Measurements from ENCODE around the gene RGL1. TPM values are rescaled to one million over a fixed set of nuclear protein-coding genes. Genes with fewer than 3 reads are reported as not detected.

RGL1 gene
- total and polyA plus RNA-seq, 9 of the 15 experiments (the other 6 are each of a cell fraction or from before 2014, with no cell fraction given) = under 0.01 to 0.07 (median 0.04) TPM

DNA sequence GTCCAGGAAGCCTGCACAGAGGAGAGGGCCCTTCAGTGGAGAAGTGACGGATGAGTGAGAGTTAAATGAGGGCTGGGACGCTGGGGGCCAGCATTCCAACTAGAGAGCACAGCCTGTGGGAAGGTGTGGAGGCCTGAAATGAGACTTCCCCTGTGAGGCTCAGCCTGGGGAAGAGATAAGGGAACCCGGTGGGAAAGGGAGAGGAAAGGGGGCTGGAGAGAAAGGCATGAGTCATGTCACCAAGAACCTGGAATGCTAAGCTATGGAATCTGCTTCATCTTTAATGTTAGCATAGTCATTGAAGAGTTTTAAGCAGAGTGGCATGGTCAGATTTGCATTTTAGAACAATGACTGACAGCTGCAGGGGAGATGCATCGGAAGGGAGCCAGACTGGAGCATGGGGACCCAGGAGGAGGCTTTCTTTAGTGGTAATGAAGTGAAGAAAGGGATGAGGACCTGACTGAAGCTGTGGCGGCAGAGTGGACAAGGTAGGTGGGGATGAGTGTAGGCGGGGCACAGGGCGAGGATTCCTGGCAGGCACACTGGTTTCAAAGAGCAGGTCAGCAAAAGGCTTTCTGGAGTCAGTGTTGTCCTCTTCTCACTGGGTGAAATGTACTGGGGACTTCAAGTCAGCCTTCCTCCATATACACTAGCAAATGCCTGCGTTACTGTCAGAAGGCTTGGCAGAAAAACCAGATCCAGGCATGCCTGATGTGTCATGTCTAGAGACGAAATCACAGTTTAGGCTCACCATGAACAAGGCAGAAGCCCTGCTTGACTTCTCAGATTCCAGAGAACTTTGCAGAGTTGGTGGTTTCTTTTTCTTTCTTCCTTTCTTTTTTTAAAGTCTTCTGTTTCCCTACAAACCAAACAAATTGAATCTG lies 8.0 kb downstream of the RGL1 start:
- Histone ChIP-seq H3K4me2 (ENCODE audit: insufficient read depth, low read length) (no peak overlapping the region), H3K9me3 (replicated peaks; ENCODE audit: control insufficient read depth, insufficient read depth, low read depth, low read length) (no peaks in the 10 kb centered on the region), H3K27ac (ENCODE audit: extremely low read depth, low read depth, low read length) (no peak overlapping the region), H3K9ac (ENCODE audit: insufficient read depth in 1 of 2, low read depth in 2 of 2, low read length in 2 of 2) (no peak overlapping the region), H4K20me1 (replicated peaks; ENCODE audit: control insufficient read depth, insufficient read depth, low read length) (no peaks in the 10 kb centered on the region), H2AFZ (ENCODE audit: low read depth, low read length) (no peak overlapping the region), H3K4me1 (replicated peaks in 1 of 2; ENCODE audit: control insufficient read depth in 2 of 2, insufficient read depth in 2 of 2, low read length in 2 of 2) (no peaks in the 10 kb centered on the region), H3K79me2 (ENCODE audit: control insufficient read depth, insufficient read depth, low read length) (no peaks in the 10 kb centered on the region), H3K9me1 (ENCODE audit: control insufficient read depth, insufficient read depth, low read length) (no peaks in the 10 kb centered on the region), H3K4me3 (no peak overlapping the region), H3K27me3 (ENCODE audit: control insufficient read depth in 2 of 2, insufficient read depth in 2 of 2, low read length in 2 of 2) (peaks cover 0 to 6% of the 10 kb centered on the region in 2 experiments; a peak in 1 of 5 replicates), H3K36me3 (ENCODE audit: control insufficient read depth, insufficient read depth, low read length) (no peaks in the 10 kb centered on the region)
- ChIA-PET CTCF (ENCODE audit: low intra/inter-chr PET ratio) (no interaction called here), POLR2A (no interaction called here)
- TF ChIP-seq ZFP36 (IDR thresholded peaks at IDR 0.05; ENCODE audit: low read depth, low read length, partially characterized antibody) (peak; percentile 17), ZNF551 (CRISPR knock-in tag; IDR thresholded peaks at IDR 0.05) (no peak)
- in situ Hi-C loops (cut with MboI) (no loop called here), intact Hi-C loops (cut with micrococcal nuclease) (no loop called here)
- no TSS peak for BruUV-seq (replicated peaks)
- DNase-seq (ENCODE audit: extremely low read depth in 1 of 4, low spot score in 3 of 4) (no peak), ATAC-seq (no peak), FAIRE-seq (peak; percentile 11)
- 0% methylated on average over 9 of the region's 9 CpGs for WGBS (ENCODE audit: insufficient coverage, low coverage, missing lambda C conversion rate)

DNA sequence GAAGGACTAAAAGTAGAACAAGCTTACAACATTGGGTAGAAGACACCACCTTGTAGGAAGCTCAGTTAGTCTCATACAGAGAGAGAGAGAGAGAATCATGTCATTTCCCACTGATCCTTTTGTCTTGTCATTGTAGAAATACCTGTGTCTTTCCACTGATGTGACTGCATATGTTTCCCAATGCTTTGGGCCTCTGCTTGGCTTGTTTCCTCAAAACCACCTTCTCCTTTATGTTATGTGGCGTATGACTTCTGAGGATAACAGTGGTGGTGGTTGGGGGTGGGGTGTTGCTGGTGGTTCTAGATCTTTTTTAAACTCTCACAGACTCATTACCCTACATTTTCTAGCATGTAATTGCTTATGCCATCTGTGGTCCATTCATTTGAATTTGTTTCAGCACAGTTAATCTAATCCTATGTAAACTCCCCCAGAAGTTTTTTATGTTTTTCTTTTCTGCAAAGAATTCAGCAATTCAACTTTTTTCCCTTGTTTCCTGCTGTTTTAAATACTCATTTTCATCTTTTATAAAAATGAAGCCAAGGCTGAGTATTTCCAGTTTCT lies 9.3 kb downstream of the RGL1 start:
- BruUV-seq (replicated peaks) = no TSS peak
- no peak overlapping the region for H2AFZ ChIP-seq (ENCODE audit: low read depth, low read length)
- CTCF ChIA-PET (ENCODE audit: low intra/inter-chr PET ratio) = no interaction called here
- H3K27me3 ChIP-seq (ENCODE audit: control insufficient read depth in 2 of 2, insufficient read depth in 2 of 2, low read length in 2 of 2) = peaks cover 0 to 6% of the 10 kb centered on the region in 2 experiments; a peak in 1 of 5 replicates
- no peaks in the 10 kb centered on the region for H3K36me3 ChIP-seq (ENCODE audit: control insufficient read depth, insufficient read depth, low read length)
- no peak for DNase-seq (ENCODE audit: extremely low read depth in 1 of 4, low spot score in 3 of 4)
- POLR2A ChIA-PET = no interaction called here
- no peak for ATAC-seq
- no peaks in the 10 kb centered on the region for H3K9me3 ChIP-seq (replicated peaks; ENCODE audit: control insufficient read depth, insufficient read depth, low read depth, low read length)
- H3K4me3 ChIP-seq = no peak overlapping the region
- intact Hi-C loops (cut with micrococcal nuclease) = no loop called here
- H3K4me2 ChIP-seq (ENCODE audit: insufficient read depth, low read length) = no peak overlapping the region
- FAIRE-seq = no peak
- WGBS (ENCODE audit: insufficient coverage, low coverage, missing lambda C conversion rate) = 0% methylated on average over 1 of the region's 1 CpG
- no peak overlapping the region for H3K27ac ChIP-seq (ENCODE audit: extremely low read depth, low read depth, low read length)
- no peaks in the 10 kb centered on the region for H3K79me2 ChIP-seq (ENCODE audit: control insufficient read depth, insufficient read depth, low read length)
- H3K9me1 ChIP-seq (ENCODE audit: control insufficient read depth, insufficient read depth, low read length) = no peaks in the 10 kb centered on the region
- H4K20me1 ChIP-seq (replicated peaks; ENCODE audit: control insufficient read depth, insufficient read depth, low read length) = no peaks in the 10 kb centered on the region
- in situ Hi-C loops (cut with MboI) = no loop called here
- H3K4me1 ChIP-seq (replicated peaks in 1 of 2; ENCODE audit: control insufficient read depth in 2 of 2, insufficient read depth in 2 of 2, low read length in 2 of 2) = no peaks in the 10 kb centered on the region
- H3K9ac ChIP-seq (ENCODE audit: insufficient read depth in 1 of 2, low read depth in 2 of 2, low read length in 2 of 2) = no peak overlapping the region
- TF ChIP-seq NR2C2 (CRISPR knock-in tag; IDR thresholded peaks at IDR 0.05) = no peak
- no peak for TF ChIP-seq NR2C2 (tag; IDR thresholded peaks at IDR 0.05)
- TF ChIP-seq, protein P1, sequence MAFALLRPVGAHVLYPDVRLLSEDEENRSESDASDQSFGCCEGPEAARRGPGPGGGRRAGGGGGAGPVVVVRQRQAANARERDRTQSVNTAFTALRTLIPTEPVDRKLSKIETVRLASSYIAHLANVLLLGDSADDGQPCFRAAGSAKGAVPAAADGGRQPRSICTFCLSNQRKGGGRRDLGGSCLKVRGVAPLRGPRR (CRISPR knock-in tag; IDR thresholded peaks at IDR 0.05) = no peak
- TF ChIP-seq, protein P2, sequence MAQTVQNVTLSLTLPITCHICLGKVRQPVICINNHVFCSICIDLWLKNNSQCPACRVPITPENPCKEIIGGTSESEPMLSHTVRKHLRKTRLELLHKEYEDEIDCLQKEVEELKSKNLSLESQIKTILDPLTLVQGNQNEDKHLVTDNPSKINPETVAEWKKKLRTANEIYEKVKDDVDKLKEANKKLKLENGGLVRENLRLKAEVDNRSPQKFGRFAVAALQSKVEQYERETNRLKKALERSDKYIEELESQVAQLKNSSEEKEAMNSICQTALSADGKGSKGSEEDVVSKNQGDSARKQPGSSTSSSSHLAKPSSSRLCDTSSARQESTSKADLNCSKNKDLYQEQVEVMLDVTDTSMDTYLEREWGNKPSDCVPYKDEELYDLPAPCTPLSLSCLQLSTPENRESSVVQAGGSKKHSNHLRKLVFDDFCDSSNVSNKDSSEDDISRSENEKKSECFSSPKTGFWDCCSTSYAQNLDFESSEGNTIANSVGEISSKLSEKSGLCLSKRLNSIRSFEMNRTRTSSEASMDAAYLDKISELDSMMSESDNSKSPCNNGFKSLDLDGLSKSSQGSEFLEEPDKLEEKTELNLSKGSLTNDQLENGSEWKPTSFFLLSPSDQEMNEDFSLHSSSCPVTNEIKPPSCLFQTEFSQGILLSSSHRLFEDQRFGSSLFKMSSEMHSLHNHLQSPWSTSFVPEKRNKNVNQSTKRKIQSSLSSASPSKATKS (CRISPR knock-in tag; IDR thresholded peaks at IDR 0.05) = no peak
- TF ChIP-seq CTBP1 (IDR thresholded peaks at IDR 0.05; ENCODE audit: borderline replicate concordance) = no peak
- TF ChIP-seq SOX6 (IDR thresholded peaks at IDR 0.05) = no peak
- TF ChIP-seq CCNT2 (IDR thresholded peaks at IDR 0.05; ENCODE audit: borderline replicate concordance, extremely low read depth, insufficient read length, low read depth, low read length) = no peak

All from K562 (cell line).